Vagina (tissue), 2 donors: Measurements from ENCODE around the gene RPTOR.

ENCODE experiments used
- CTCF ChIP-seq, 3 experiments: fragments of 450-650 bp in 2 of 3; fragments of 200-600 bp in 1 of 3; sonication (generic) in 1 of 3; IDR thresholded peaks; one replicate each; pipeline ENCODE4 v1.5.1; 2017 to 2019; ENCODE audit warnings: antibody characterized with exemption in 3 of 3, mild to moderate bottlenecking in 2 of 3, moderate library complexity in 2 of 3
- POLR2A ChIP-seq, 2 donors: fragments of 450-650 bp; IDR thresholded peaks; one replicate each; pipeline ENCODE4 v1.6.1; 2017; ENCODE audit warnings: antibody characterized with exemption in 2 of 2, mild to moderate bottlenecking in 2 of 2, moderate library complexity in 2 of 2
- POLR2AphosphoS5 ChIP-seq, 2 donors: sonication (generic); formaldehyde crosslinking; IDR thresholded peaks; one replicate each; pipeline ENCODE4 v1.9.0; 2017; ENCODE audit warnings: antibody characterized with exemption in 2 of 2, mild to moderate bottlenecking in 2 of 2, low read depth in 1 of 2; ENCODE audit not compliant: insufficient read depth in 1 of 2

GRCh38 chr17:80564545-80564944 is 19.9 kb downstream of the RPTOR start:
- TF ChIP-seq CTCF (IDR thresholded peaks at IDR 0.05) (no peak), POLR2A (IDR thresholded peaks at IDR 0.05) (no peak), POLR2AphosphoS5 (IDR thresholded peaks at IDR 0.05; ENCODE audit: insufficient read depth in 1 of 2, low read depth in 1 of 2) (no peak)
